K562 (cell line): ENCODE measurements around the gene ATP5F1D. TPM values are rescaled to one million over a fixed set of nuclear protein-coding genes. Genes with fewer than 3 reads are reported as not detected.
A peak's percentile ranks its signal among the peaks of the same experiment; 100 is the strongest.

Source experiments
- ATAC-seq: fragments of 200-7000 bp; cut with Tn5 transposase; 3 replicates; pipeline ENCODE4 v1.9.1; 2020; ENCODE audit warnings: moderate library complexity
- BruUV-seq: library from RNA; stranded (reverse); fragments of 400-500 nt; replicated peaks from 2 replicates; lab custom pipeline; 2021; lab: Mats Ljungman, UMichigan
- CTCF ChIA-PET: fragments of 300-600 bp; formaldehyde crosslinking; extraction: SDS; loops from one replicate; lab custom pipeline; 2021; ENCODE audit warnings: low intra/inter-chr PET ratio; lab: Yijun Ruan, JAX
- POLR2A ChIA-PET: fragments of 300-600, 350-650 bp; sonication (Branson Sonifier 250); formaldehyde crosslinking; extraction: SDS; loops from one replicate; lab custom pipeline; 2021; ENCODE audit warnings: antibody characterized with exemption, inconsistent platforms; lab: Yijun Ruan, JAX
- DNase-seq, 4 experiments: peaks; one replicate each; pipeline versions ENCODE4 v3.0.0 to v3.0.0-alpha.2; 2011 to 2018; ENCODE audit warnings: low spot score in 3 of 4, mixed read lengths in 3 of 4; ENCODE audit errors: extremely low read depth in 1 of 4
- FAIRE-seq: peaks from 2 replicates; lab custom pipeline; 2011; peaks lifted over from hg19 to GRCh38; lab: Jason Lieb, UNC
- H2AFZ ChIP-seq: 2 replicates; pipeline ENCODE4 v1.6.0; 2011; ENCODE audit warnings: low read depth, low read length, control low read depth, inconsistent platforms
- H3K27ac ChIP-seq: fragments of 200-600 bp; 3 replicates; pipeline ENCODE4 v1.8.0; 2011; ENCODE audit warnings: low read depth, mild to moderate bottlenecking, control low read depth, inconsistent platforms, low read length, moderate library complexity, mixed read lengths; ENCODE audit errors: extremely low read depth
- H3K27me3 ChIP-seq, 2 experiments: fragments of 300-600 bp in 1 of 2; 2 replicates in 1 of 2; 3 replicates in 1 of 2; pipeline versions ENCODE4 v1.6.0 to v1.8.0; 2011; ENCODE audit warnings: inconsistent platforms in 2 of 2, low read length in 2 of 2, mild to moderate bottlenecking in 1 of 2, mixed read lengths in 1 of 2, moderate library complexity in 1 of 2; ENCODE audit not compliant: control insufficient read depth in 2 of 2, insufficient read depth in 2 of 2
- H3K36me3 ChIP-seq: fragments of 300-600 bp; 3 replicates; pipeline ENCODE4 v1.8.0; 2011; ENCODE audit warnings: mild to moderate bottlenecking, low read length, inconsistent platforms; ENCODE audit not compliant: control insufficient read depth, insufficient read depth
- H3K4me1 ChIP-seq, 2 experiments: fragments of 200-600 bp in 1 of 2; replicated peaks in 1 of 2; 2 replicates in 1 of 2; 3 replicates in 1 of 2; pipeline versions ENCODE4 v1.5.1 to v1.8.0; 2011; ENCODE audit warnings: inconsistent platforms in 2 of 2, low read length in 2 of 2, mild to moderate bottlenecking in 1 of 2, mixed read lengths in 1 of 2, moderate library complexity in 1 of 2; ENCODE audit not compliant: control insufficient read depth in 2 of 2, insufficient read depth in 2 of 2
- H3K4me2 ChIP-seq: 2 replicates; pipeline ENCODE4 v1.6.1; 2011; ENCODE audit warnings: low read length, control low read depth, inconsistent platforms, mixed read lengths; ENCODE audit not compliant: insufficient read depth
- H3K4me3 ChIP-seq: fragments of 200-600 bp; sonication (generic), shearing (Covaris generic); 2 replicates; pipeline ENCODE4 v1.5.1; 2016; ENCODE audit warnings: control low read depth, inconsistent platforms
- H3K79me2 ChIP-seq: fragments of 200-600 bp; 3 replicates; pipeline ENCODE4 v1.8.0; 2011; ENCODE audit warnings: low read length, inconsistent platforms; ENCODE audit not compliant: control insufficient read depth, insufficient read depth
- H3K9ac ChIP-seq, 2 experiments: 2 replicates each; pipeline versions ENCODE4 v1.6.0 to v1.6.1; 2011; ENCODE audit warnings: low read depth in 2 of 2, low read length in 2 of 2, control low read depth in 1 of 2, inconsistent platforms in 1 of 2, mild to moderate bottlenecking in 1 of 2, mixed read lengths in 1 of 2; ENCODE audit not compliant: insufficient read depth in 1 of 2
- H3K9me1 ChIP-seq: one replicate; pipeline ENCODE4 v1.6.0; 2011; ENCODE audit warnings: inconsistent platforms, mild to moderate bottlenecking, low read length, moderate library complexity; ENCODE audit not compliant: control insufficient read depth, insufficient read depth
- H3K9me3 ChIP-seq: replicated peaks from 2 replicates; pipeline ENCODE4 v1.5.1; 2011; ENCODE audit warnings: low read depth, low read length, inconsistent platforms; ENCODE audit not compliant: control insufficient read depth, insufficient read depth
- H4K20me1 ChIP-seq: replicated peaks from 2 replicates; pipeline ENCODE4 v1.6.1; 2011; ENCODE audit warnings: low read length, inconsistent platforms, mixed read lengths; ENCODE audit not compliant: control insufficient read depth, insufficient read depth
- EGR1 ChIP-seq: fragments of 450-650 bp; conservative IDR thresholded peaks from 2 replicates; pipeline ENCODE4 v1.6.1; 2017; ENCODE audit warnings: mild to moderate bottlenecking
- SMAD1 ChIP-seq: fragments of 150-350 bp; IDR thresholded peaks from 2 replicates; pipeline ENCODE4 v1.6.1; 2014; ENCODE audit warnings: low read length, low read depth; ENCODE audit not compliant: partially characterized antibody
- STAT5A ChIP-seq: IDR thresholded peaks from 2 replicates; pipeline ENCODE4 v1.6.1; 2012; ENCODE audit warnings: low read length, inconsistent platforms, borderline replicate concordance
- TFAM ChIP-seq: fragments of 250-450 bp; sonication (Bioruptor Pico); conservative IDR thresholded peaks from 2 replicates; pipeline ENCODE4 v1.5.0; 2021; ENCODE audit warnings: mild to moderate bottlenecking, moderate library complexity
- ZNF347 ChIP-seq: fragments of 450-650 bp; formaldehyde crosslinking; IDR thresholded peaks from 2 replicates; pipeline ENCODE4 v1.4.0; 2020; ENCODE audit warnings: low read depth, mild to moderate bottlenecking, moderate library complexity
- ZNF668 ChIP-seq: fragments of 250-450 bp; sonication (Bioruptor Pico); IDR thresholded peaks from 2 replicates; pipeline ENCODE4 v1.8.0; 2022; ENCODE audit warnings: mild to moderate bottlenecking, inconsistent platforms
- WGBS: fragments of 100-300 bp; shearing (Covaris generic); methylation state at CpG from one replicate; pipeline ENCODE4 v1.1.6; 2016; ENCODE audit warnings: low coverage, mixed read lengths; ENCODE audit not compliant: insufficient coverage; ENCODE audit errors: missing lambda C conversion rate; 5-methylcytosine and 5-hydroxymethylcytosine counted together
- in situ Hi-C: fragments of 300-500 bp; cut with MboI; formaldehyde crosslinking; loops from 4 replicates; pipeline ENCODE4 v1.15.0; 2018; ENCODE audit warnings: inconsistent platforms, mixed read lengths
- intact Hi-C: fragments of 100-400 bp; cut with micrococcal nuclease; formaldehyde crosslinking; loops from 2 replicates; pipeline ENCODE4 v1.14.2; 2022
- polyA plus RNA-seq, 8 experiments: library from polyadenylated mRNA; depleted of rRNA in 4 of 8; stranded (reverse) in 5 of 8; unstranded in 3 of 8; fragments of >200 nt; fragmentation: Nextera tagmentation in 2 of 8; fragmentation: Illumina TruSeq in 1 of 8; extraction: Ambion mirVana in 2 of 8; extraction: Trizol in 1 of 8; gene quantifications; 2 replicates each; pipeline versions ENCODE4 v1.2.1 to v1.2.3, GENCODE V29; 2011 to 2014; ENCODE audit warnings: inconsistent platforms in 1 of 8, missing spikeins in 1 of 8
- total RNA-seq, 7 experiments: library from RNA; depleted of rRNA in 6 of 7; stranded (reverse); fragments of >200 nt in 6 of 7; fragmentation: Illumina TruSeq in 2 of 7; extraction: Trizol in 2 of 7; gene quantifications; 2 replicates each; pipeline versions ENCODE4 v1.2.1 to v1.2.3, GENCODE V29; 2011 to 2021; ENCODE audit warnings: low replicate concordance in 1 of 7
- TF ChIP-seq, protein P1 (sequence below): sonication (generic); formaldehyde crosslinking; IDR thresholded peaks from 2 replicates; pipeline ENCODE4 v1.8.0; 2022; ENCODE audit warnings: mild to moderate bottlenecking, missing genetic modification reagents
- TF ChIP-seq, protein P2 (sequence below): IDR thresholded peaks from 2 replicates; pipeline ENCODE4 v1.6.1; 2014; ENCODE audit warnings: antibody characterized with exemption
- TF ChIP-seq, protein P3 (sequence below), 2 experiments: fragments of 450-650 bp; IDR thresholded peaks; 2 replicates each; pipeline ENCODE4 v1.6.1; 2016; ENCODE audit warnings: mild to moderate bottlenecking in 2 of 2, borderline replicate concordance in 1 of 2, low read depth in 1 of 2, moderate library complexity in 1 of 2

The ATP5F1D gene
- total and polyA plus RNA-seq, 9 of the 15 experiments (the other 6 are each of a cell fraction or from before 2014, with no cell fraction given): 3.9 to 409 (median 36.8) TPM

DNA sequence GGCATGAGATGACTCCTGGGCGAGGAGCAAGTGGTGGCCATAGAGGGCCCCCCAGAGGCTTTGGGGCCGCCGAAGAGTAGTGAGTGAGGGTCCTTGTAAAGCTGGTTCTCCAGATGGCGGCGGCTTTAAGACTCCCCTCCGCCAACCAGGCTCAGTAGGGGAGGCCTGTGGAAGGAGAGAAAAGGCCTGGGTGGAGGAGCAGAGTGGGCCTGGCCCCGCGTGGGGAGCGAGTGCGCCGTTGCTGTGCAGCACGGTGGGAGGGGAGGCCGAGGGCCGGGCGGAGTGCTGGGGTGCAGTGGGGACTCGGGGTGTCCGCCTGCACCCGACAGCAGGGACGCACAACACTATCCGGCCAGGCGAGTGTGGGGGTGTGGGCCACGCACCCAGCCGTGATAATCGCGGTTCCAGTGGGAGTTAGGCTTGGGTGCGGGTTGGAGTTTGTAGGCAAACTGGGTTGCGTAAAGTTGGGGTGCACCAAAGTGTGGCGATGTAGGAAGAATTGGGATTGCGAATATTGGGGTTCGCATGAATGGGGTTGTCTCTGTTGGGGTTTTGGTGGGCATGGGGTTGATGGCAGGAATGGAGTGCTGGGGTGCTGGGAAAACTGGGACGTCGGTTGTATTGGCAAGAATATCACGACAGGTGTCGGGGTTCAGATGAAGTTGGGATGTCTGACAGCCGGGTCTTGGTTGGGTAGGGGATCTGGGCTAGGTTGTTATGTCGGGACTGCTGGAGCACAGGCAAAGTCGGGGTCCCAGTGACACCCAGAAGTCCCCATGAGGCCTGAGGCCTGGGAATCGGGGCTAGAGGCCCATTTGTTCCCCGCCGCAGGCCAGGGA, 26.9 kb downstream of the ATP5F1D start:
- Histone ChIP-seq H3K9me1 (no peaks in the 10 kb centered on the region), H3K27ac (peak overlapping the region; percentile 57), H3K79me2 (peaks cover 46% of the 10 kb centered on the region), H3K9ac (peak overlapping the region; percentile 48 to 92), H3K36me3 (peaks cover 37% of the 10 kb centered on the region), H2AFZ (peak overlapping the region; percentile 69), H3K4me1 (peaks cover 65 to 93% of the 10 kb centered on the region in 2 experiments), H3K4me2 (peak overlapping the region; percentile 83), H3K4me3 (no peak overlapping the region), H3K9me3 (no peaks in the 10 kb centered on the region), H3K27me3 (no peaks in the 10 kb centered on the region), H4K20me1 (peaks cover 26% of the 10 kb centered on the region)
- ChIA-PET CTCF (interaction anchor here (1.9 to 3.3 kb wide), 2 partner anchors 20 to 24 kb away, joined by 11 to 51 read pairs; partner anchors contain the start of gene MIDN), POLR2A (interaction anchor here (0.6 to 3.0 kb wide), 63 partner anchors 8 to 590 kb away, joined by 3 to 90 read pairs (median 4); partner anchors contain the start of genes ATP5F1D, GPX4, MED16 and RNU6-9)
- FAIRE-seq (no peak), ATAC-seq (no peak), DNase-seq (peak in 1 of 4 experiments; percentile 29)
- BruUV-seq: no TSS peak
- in situ Hi-C loops: no loop called here
- 44% methylated on average over 39 of the region's 40 CpGs for WGBS
- intact Hi-C loops: loop anchor here (1.0 kb wide), 2 partner anchors 20 to 223 kb away; partner anchors contain the start of gene MIDN
- TF ChIP-seq, protein P1, sequence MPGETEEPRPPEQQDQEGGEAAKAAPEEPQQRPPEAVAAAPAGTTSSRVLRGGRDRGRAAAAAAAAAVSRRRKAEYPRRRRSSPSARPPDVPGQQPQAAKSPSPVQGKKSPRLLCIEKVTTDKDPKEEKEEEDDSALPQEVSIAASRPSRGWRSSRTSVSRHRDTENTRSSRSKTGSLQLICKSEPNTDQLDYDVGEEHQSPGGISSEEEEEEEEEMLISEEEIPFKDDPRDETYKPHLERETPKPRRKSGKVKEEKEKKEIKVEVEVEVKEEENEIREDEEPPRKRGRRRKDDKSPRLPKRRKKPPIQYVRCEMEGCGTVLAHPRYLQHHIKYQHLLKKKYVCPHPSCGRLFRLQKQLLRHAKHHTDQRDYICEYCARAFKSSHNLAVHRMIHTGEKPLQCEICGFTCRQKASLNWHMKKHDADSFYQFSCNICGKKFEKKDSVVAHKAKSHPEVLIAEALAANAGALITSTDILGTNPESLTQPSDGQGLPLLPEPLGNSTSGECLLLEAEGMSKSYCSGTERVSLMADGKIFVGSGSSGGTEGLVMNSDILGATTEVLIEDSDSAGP (CRISPR knock-in tag): no peak
- TF ChIP-seq EGR1 (no peak), STAT5A (no peak), ZNF668 (CRISPR knock-in tag) (no peak), TFAM (CRISPR knock-in tag) (no peak), ZNF347 (CRISPR knock-in tag) (no peak), SMAD1 (no peak)
- TF ChIP-seq, protein P2, sequence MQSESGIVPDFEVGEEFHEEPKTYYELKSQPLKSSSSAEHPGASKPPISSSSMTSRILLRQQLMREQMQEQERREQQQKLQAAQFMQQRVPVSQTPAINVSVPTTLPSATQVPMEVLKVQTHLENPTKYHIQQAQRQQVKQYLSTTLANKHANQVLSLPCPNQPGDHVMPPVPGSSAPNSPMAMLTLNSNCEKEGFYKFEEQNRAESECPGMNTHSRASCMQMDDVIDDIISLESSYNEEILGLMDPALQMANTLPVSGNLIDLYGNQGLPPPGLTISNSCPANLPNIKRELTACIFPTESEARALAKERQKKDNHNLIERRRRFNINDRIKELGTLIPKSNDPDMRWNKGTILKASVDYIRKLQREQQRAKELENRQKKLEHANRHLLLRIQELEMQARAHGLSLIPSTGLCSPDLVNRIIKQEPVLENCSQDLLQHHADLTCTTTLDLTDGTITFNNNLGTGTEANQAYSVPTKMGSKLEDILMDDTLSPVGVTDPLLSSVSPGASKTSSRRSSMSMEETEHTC: no peak
- TF ChIP-seq, protein P3, sequence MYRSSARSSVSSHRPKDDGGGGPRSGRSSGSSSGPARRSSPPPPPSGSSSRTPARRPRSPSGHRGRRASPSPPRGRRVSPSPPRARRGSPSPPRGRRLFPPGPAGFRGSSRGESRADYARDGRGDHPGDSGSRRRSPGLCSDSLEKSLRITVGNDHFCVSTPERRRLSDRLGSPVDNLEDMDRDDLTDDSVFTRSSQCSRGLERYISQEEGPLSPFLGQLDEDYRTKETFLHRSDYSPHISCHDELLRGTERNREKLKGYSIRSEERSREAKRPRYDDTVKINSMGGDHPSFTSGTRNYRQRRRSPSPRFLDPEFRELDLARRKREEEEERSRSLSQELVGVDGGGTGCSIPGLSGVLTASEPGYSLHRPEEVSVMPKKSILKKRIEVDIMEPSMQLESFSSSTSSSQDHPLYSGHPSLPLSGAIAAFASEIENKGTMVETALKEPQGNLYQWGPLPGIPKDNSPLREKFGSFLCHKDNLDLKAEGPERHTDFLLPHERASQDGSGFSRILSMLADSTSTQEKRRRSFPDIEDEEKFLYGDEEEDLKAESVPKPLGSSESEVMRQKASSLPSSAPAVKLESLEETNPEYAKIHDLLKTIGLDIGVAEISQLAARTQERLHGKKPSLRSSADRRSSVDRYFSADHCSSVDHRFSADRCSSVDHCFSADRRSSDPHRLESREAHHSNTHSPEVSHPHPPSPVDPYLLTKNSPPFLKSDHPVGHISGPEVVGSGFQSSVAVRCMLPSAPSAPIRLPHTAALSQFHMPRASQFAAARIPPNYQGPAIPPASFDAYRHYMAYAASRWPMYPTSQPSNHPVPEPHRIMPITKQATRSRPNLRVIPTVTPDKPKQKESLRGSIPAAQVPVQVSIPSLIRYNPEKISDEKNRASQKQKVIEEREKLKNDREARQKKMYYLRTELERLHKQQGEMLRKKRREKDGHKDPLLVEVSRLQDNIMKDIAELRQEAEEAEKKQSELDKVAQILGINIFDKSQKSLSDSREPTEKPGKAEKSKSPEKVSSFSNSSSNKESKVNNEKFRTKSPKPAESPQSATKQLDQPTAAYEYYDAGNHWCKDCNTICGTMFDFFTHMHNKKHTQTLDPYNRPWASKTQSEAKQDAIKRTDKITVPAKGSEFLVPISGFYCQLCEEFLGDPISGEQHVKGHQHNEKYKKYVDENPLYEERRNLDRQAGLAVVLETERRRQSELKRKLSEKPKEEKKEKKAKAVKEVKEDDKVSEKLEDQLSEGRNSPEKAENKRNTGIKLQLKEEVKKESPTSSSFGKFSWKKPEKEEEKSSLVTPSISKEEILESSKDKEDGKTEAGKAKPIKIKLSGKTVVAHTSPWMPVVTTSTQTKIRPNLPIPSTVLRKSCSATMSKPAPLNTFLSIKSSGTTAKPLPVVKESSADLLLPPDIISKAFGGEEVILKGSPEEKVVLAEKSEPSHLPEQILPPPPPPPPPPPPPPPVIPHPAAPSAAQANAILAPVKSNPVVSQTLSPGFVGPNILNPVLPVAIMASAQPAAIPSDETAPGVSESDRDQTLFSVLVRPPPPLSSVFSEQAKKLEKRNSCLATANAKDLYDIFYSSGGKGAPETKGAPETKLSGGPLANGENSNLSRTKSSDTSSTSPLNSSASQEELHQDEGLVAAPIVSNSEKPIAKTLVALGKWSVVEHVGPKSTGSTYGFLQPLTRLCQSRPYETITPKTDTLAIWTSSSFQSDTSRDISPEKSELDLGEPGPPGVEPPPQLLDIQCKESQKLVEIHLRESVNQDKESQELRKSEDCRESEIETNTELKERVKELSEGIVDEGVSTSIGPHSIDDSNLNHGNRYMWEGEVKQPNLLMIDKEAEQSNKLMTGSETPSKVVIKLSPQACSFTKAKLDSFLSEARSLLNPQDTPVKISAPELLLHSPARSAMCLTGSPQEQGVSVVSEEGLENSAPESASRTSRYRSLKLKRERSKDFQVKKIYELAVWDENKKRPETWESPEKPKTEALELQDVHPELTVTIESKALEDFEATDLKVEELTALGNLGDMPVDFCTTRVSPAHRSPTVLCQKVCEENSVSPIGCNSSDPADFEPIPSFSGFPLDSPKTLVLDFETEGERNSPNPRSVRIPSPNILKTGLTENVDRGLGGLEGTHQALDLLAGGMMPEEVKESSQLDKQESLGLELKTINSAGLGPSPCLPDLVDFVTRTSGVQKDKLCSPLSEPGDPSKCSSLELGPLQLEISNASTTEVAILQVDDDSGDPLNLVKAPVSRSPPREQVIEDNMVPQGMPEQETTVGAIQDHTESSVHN (IDR thresholded peaks at IDR 0.05; ENCODE audit: borderline replicate concordance in 1 of 2, low read depth in 1 of 2): no peak
